Renal cortical epithelial cell (primary cell): ENCODE results near the gene NR2C1. TPM values are rescaled to one million over a fixed set of nuclear protein-coding genes. Genes with fewer than 3 reads are reported as not detected.

Source experiments
- total RNA-seq: library from RNA; depleted of rRNA; stranded (reverse); fragments of >200 nt; gene quantifications from 2 replicates; pipeline ENCODE4 v1.2.3, GENCODE V29; 2014

The NR2C1 gene
- total RNA-seq, 1 donor from 2014 or later = 55.8 TPM

Other genes with a start within 250 kb of the NR2C1 start
- 146 and 160 TPM in 2 replicates for gene NDUFA12, start 69.9 kb downstream of the NR2C1 start, total RNA-seq
- 33.9 and 58.3 TPM in 2 replicates for gene FGD6, start 143.8 kb upstream of the NR2C1 start, total RNA-seq
- gene VEZT, start 144.2 kb upstream of the NR2C1 start, total RNA-seq = 156 and 176 TPM in 2 replicates